Dermis microvascular lymphatic vessel endothelial cell (primary cell): ENCODE results near the gene FEV. TPM values are rescaled to one million over a fixed set of nuclear protein-coding genes. Genes with fewer than 3 reads are reported as not detected.

Experiments used
- DNase-seq, 2 donors: peaks; one replicate each; pipeline versions ENCODE4 v3.0.0 to v3.0.0-alpha.2; 2010; ENCODE audit warnings: low read depth in 2 of 2
- total RNA-seq: library from RNA; depleted of rRNA; stranded (reverse); fragments of >200 nt; gene quantifications from 2 replicates; pipeline ENCODE4 v1.2.1, GENCODE V29; 2014

FEV gene
- total RNA-seq, 1 donor from 2014 or later = not detected

DNA sequence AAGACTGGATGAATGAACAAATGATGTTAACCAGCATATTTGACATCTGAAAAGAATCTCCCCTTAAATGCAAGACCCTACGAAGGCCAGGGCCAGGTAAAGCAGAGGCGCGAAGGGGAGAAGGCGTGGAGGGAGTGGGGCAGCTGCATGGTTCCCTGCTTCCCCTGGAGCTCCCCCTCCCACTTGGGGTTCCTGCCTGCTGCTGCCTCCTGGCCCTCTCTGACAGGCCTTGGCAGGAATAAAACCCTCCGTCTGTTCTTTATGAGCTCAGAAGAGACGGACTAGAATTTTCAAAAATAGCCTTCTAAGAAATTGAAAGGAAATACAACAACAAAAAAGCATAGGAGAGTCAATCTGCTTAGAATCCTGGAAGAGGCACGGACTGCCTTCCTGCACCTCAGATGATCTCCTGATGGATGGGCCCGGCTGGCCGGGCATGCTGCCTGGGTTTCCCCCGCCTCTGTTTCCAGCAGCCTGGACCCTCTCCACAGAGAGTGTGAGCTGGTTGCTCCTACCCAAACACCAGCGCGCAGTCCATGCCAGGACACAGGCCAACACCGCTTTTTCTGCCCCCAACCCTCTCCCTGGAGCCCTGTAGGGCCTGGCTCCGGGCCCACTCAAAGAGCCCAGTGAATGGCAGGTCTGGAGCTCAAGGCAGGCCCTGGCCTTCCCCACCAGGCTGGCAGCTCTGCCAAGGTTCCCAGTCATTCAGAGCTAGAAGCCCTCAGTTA lies 32.4 kb upstream of the FEV start:
- no peak for DNase-seq

- DNase-seq = no peak
Measured at GRCh38 chr2:219016721-219017120, 31.7 kb upstream of the FEV start.

DNA sequence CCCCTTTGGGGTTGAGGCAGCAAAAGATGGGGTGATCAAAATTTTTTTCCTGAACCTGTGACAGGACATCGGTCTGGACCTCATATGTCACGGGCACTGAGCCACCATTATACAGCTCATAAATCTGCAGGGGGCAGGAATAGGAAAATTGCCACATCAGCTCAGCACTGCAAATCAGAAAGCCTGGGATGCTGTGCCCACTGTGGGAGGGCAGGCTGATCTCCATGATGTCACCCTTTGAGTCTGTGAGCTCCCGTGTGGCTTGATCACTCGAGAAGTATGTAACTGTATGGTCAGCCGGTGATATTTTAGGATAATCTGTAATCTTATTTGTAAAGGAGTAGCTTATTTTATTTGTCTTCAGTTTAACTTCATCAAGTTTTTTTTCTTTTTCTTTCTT lies 25.9 kb upstream of the FEV start:
- no peak for DNase-seq

GRCh38 chr2:219010162-219010756 lies 25.3 kb upstream of the FEV start:
- DNase-seq = no peak

DNA sequence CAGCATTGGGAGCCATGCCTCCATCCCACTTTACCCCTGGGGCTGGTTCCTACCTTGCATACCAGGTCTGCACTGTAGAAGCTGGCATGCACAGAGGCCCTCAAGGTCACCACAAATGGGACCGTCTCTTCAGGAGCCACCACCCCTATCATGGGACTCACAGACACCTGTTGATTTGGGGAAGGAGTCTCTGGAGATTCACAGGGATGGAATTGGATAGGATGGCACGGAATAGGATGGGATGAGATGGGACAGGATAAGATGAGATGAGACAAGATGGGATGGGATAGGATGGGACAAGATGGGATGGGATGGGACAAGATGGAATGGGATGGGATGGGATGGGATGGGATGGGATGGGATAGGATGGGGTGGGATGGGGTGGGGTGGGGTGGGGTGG lies 24.3 kb upstream of the FEV start:
- no peak for DNase-seq

DNA sequence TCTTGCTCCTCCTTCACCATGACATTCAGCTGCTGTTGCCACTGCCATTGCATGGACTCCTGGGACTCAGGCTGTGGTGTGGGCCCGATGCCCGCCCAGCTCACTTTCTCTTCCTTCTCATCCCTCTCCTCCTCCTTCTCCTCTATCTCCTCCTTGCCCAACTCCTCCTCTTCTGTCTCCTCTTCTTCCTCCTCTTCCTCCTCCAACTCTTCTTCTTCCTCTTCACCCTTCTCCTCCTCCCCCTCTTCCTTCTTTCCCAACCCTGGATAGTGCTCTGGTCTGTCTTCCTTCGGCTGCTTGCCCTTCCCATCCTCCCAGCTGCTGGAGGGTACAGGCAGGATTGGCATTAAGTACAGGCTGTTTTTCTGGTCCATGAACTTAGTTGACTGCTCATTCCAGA lies 19.0 kb upstream of the FEV start:
- DNase-seq = no peak

- peak in 1 of 2 donors; percentile 9 for DNase-seq
Measured at GRCh38 chr2:219003267-219003634, 18.3 kb upstream of the FEV start.

DNA sequence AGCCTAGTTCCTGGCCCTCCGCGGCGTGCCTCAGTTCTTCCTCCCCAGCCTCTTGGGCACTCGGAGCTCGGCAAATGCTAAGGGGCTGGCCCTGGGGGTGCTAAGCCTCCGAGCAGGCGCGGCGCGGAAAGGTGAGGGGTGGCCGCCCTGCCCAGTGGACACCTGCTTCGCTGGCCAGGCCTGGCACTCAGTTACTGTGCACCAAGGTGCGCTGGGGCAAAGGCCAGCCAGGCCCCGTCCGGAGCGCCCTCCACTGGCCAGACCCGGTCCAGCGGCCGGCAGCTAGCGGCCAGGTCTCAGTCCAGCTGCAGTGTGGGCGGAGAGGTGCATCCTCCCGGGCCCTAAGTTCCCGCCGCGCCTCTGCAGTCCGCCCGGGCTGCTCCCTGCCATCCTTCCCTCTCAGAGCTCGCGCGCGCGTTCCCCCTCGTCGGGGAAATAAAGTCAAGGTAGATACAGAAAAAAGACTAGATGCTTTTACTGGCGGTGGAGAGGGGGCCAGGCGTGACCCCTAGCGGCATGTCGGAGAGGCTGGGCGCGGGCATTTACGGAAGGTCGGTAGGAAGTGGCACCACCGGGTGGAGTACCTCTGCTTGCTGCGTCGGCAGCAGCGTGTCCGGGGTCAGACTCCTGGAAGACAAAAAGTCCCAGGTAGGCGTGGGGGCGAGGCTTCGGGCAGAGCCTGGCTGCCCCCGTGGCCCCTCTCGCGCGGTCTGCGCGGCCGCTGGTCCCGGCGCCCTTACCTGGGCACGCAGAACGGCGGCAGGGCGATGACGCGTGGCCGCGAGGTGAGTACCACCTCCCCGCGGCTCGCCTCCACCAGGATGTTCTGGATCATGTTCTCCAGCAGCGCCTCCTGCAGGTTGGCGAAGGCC lies 17.6 kb upstream of the FEV start:
- DNase-seq = peak in 1 of 2 donors; percentile 38

GRCh38 chr2:219001577-219002394 lies 16.8 kb upstream of the FEV start:
- no peak for DNase-seq

- no peak for DNase-seq
Measured at GRCh38 chr2:219001100-219001576, 16.2 kb upstream of the FEV start.

- DNase-seq = no peak
Measured at GRCh38 chr2:219000569-219000960, 15.6 kb upstream of the FEV start.

DNA sequence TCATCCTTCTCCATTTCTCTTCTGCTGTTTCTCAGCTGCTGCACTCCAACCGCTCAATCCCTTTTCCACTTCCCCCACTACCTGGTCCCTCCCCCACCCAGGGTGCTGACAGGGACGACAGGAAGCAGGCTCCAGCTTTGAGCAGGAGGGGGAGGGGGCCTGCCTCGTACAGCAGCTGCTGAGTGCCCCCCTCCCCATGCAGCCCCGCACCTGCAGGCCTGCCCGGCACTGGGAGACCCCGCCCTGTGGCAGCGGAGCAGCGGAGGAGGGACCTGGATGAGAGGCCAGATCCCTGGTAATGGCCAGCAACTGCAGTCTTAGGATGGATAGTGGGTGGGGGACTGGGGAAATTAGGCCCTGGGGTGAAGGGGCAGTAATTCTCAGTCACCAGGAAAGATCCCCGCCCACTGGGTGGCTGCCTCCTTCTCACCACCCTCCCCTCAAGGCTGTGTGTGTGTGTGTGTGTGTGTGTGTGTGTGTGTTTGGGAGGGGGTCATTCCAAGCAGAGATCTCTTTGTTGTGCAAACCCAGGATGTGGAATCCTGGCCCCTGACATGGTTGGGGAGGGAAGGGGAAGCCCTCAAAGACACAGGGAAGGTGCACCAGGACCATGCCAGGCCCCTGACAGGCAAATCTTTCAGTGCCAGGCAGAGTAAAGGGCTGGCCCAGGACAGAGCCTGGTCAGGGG lies 15.0 kb upstream of the FEV start:
- DNase-seq = no peak

GRCh38 chr2:218999021-218999880 lies 14.3 kb upstream of the FEV start:
- no peak for DNase-seq

- no peak for DNase-seq
Measured at GRCh38 chr2:218998414-218999002, 13.5 kb upstream of the FEV start.

GRCh38 chr2:218997731-218998130 lies 12.7 kb upstream of the FEV start:
- DNase-seq = no peak

DNA sequence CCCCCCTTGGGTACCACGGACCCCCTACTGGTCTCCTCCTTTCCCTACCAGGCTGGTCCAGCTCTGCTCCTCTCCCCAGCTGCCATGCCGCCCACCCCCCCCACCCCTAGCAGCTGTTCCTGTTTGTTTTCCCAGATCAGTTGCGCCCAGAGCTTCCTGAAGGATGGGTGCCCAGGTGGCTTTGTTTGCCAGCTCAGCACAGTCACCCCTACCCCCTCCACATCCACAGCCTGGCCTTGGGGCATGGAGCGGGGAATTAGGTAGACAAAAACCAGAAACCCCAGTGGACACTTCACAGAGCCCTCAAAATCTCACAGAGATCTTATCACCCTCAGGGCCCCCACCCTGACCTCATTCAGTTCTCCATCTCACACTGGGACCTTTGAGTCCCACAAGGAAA lies 12.0 kb upstream of the FEV start:
- no peak for DNase-seq

- peak; percentile 29 to 74 for DNase-seq
Measured at GRCh38 chr2:218995972-218996711, 11.2 kb upstream of the FEV start.

DNA sequence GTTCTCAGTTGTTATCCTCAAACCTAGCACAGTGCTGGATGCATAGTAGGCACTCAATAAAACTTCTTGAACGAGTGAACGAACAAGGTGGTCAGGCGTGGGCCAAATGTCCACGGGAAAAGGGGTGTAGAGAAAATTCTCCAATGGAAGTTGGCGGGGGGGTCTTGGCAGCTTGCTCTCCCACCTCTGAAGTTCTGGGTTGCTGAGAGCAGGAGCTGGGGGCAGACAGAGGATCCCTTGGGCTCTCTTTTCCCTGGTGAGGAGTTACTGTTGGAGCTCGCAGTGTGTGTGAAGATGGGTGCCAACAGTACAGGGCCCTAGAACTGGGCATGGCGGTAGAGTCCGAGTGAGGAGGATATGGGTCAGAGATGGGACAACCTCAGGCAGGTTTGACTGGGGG lies 10.6 kb upstream of the FEV start:
- no peak for DNase-seq
